ENCODE results near the gene SERPINA5.

The SERPINA5 gene

GRCh38 chr14:94615823-94616570 is 34.8 kb downstream of the SERPINA5 start:
- no peak overlapping the region for H2AK5ac ChIP-seq (ENCODE audit: low read length)
- H3K4me2 ChIP-seq (ENCODE audit: low read length), result no peak overlapping the region
- no peaks in the 10 kb centered on the region for H3K4me1 ChIP-seq (ENCODE audit: control insufficient read depth, low read depth, low read length)
- no peak overlapping the region for H3K27ac ChIP-seq (ENCODE audit: low read depth, low read length)
- no peak overlapping the region for H2BK5ac ChIP-seq (ENCODE audit: low read length)
- H3K79me1 ChIP-seq (ENCODE audit: low read length), result no peaks in the 10 kb centered on the region
- no peak overlapping the region for H3K4ac ChIP-seq (ENCODE audit: low read depth, low read length)
- H3K23ac ChIP-seq (ENCODE audit: low read length), result no peak overlapping the region
- no peak overlapping the region for H3K56ac ChIP-seq (ENCODE audit: low read length)
- H3K79me2 ChIP-seq (ENCODE audit: control insufficient read depth, insufficient read depth, low read length), result no peaks in the 10 kb centered on the region
- no peak overlapping the region for H2BK15ac ChIP-seq (replicated peaks; ENCODE audit: low read depth)
- H3K4me3 ChIP-seq (ENCODE audit: low read length), result no peak overlapping the region
- H2BK120ac ChIP-seq (ENCODE audit: low read depth, low read length), result no peak overlapping the region
- WGBS (ENCODE audit: extremely low coverage, insufficient coverage, low lambda C conversion rate), result no CpG with 5 or more reads among the region's 8 CpGs
- H4K8ac ChIP-seq (ENCODE audit: low read depth, low read length), result no peak overlapping the region
- DNase-seq, result no peak
- no peak overlapping the region for H4K5ac ChIP-seq (ENCODE audit: low read length)
- H3K9ac ChIP-seq (ENCODE audit: low read length), result no peak overlapping the region
- H3K36me3 ChIP-seq (ENCODE audit: control insufficient read depth, insufficient read depth, low read length), result no peaks in the 10 kb centered on the region
- H3K27me3 ChIP-seq (ENCODE audit: insufficient read depth, low read length, poor library complexity), result no peaks in the 10 kb centered on the region
- H3K18ac ChIP-seq (ENCODE audit: low read length), result no peak overlapping the region

GRCh38 chr14:94617366-94617941 is 36.2 kb downstream of the SERPINA5 start:
- Histone ChIP-seq H3K4me1 (ENCODE audit: control insufficient read depth, low read depth, low read length) (no peaks in the 10 kb centered on the region), H2BK5ac (ENCODE audit: low read length) (no peak overlapping the region), H3K9ac (ENCODE audit: low read length) (no peak overlapping the region), H3K56ac (ENCODE audit: low read length) (no peak overlapping the region), H3K4me2 (ENCODE audit: low read length) (no peak overlapping the region), H3K4ac (ENCODE audit: low read depth, low read length) (no peak overlapping the region), H3K79me1 (ENCODE audit: low read length) (no peaks in the 10 kb centered on the region), H4K5ac (ENCODE audit: low read length) (no peak overlapping the region), H2BK15ac (replicated peaks; ENCODE audit: low read depth) (no peak overlapping the region), H3K79me2 (ENCODE audit: control insufficient read depth, insufficient read depth, low read length) (no peaks in the 10 kb centered on the region), H4K8ac (ENCODE audit: low read depth, low read length) (no peak overlapping the region), H3K27ac (ENCODE audit: low read depth, low read length) (no peak overlapping the region), H2AK5ac (ENCODE audit: low read length) (no peak overlapping the region), H3K27me3 (ENCODE audit: insufficient read depth, low read length, poor library complexity) (no peaks in the 10 kb centered on the region), H3K4me3 (ENCODE audit: low read length) (no peak overlapping the region), H3K23ac (ENCODE audit: low read length) (no peak overlapping the region), H2BK120ac (ENCODE audit: low read depth, low read length) (no peak overlapping the region), H3K36me3 (ENCODE audit: control insufficient read depth, insufficient read depth, low read length) (no peaks in the 10 kb centered on the region), H3K18ac (ENCODE audit: low read length) (no peak overlapping the region)
- no peak for DNase-seq
- no CpG with 5 or more reads among the region's 5 CpGs for WGBS (ENCODE audit: extremely low coverage, insufficient coverage, low lambda C conversion rate)

GRCh38 chr14:94617988-94618822 is 37.0 kb downstream of the SERPINA5 start:
- no peak overlapping the region for H2AK5ac ChIP-seq (ENCODE audit: low read length)
- no peak overlapping the region for H4K8ac ChIP-seq (ENCODE audit: low read depth, low read length)
- no peaks in the 10 kb centered on the region for H3K79me2 ChIP-seq (ENCODE audit: control insufficient read depth, insufficient read depth, low read length)
- no CpG with 5 or more reads among the region's 3 CpGs for WGBS (ENCODE audit: extremely low coverage, insufficient coverage, low lambda C conversion rate)
- H4K5ac ChIP-seq (ENCODE audit: low read length), result no peak overlapping the region
- H3K4ac ChIP-seq (ENCODE audit: low read depth, low read length), result no peak overlapping the region
- H2BK5ac ChIP-seq (ENCODE audit: low read length), result no peak overlapping the region
- H2BK120ac ChIP-seq (ENCODE audit: low read depth, low read length), result no peak overlapping the region
- DNase-seq, result no peak
- no peak overlapping the region for H2BK15ac ChIP-seq (replicated peaks; ENCODE audit: low read depth)
- no peak overlapping the region for H3K9ac ChIP-seq (ENCODE audit: low read length)
- no peaks in the 10 kb centered on the region for H3K36me3 ChIP-seq (ENCODE audit: control insufficient read depth, insufficient read depth, low read length)
- no peaks in the 10 kb centered on the region for H3K79me1 ChIP-seq (ENCODE audit: low read length)
- no peak overlapping the region for H3K23ac ChIP-seq (ENCODE audit: low read length)
- no peak overlapping the region for H3K56ac ChIP-seq (ENCODE audit: low read length)
- H3K27ac ChIP-seq (ENCODE audit: low read depth, low read length), result no peak overlapping the region
- H3K27me3 ChIP-seq (ENCODE audit: insufficient read depth, low read length, poor library complexity), result no peaks in the 10 kb centered on the region
- no peak overlapping the region for H3K4me2 ChIP-seq (ENCODE audit: low read length)
- no peak overlapping the region for H3K4me3 ChIP-seq (ENCODE audit: low read length)
- H3K4me1 ChIP-seq (ENCODE audit: control insufficient read depth, low read depth, low read length), result no peaks in the 10 kb centered on the region
- no peak overlapping the region for H3K18ac ChIP-seq (ENCODE audit: low read length)

- WGBS (ENCODE audit: extremely low coverage, insufficient coverage, low lambda C conversion rate), result no CpG with 5 or more reads among the region's 6 CpGs
- no peak overlapping the region for H2BK120ac ChIP-seq (ENCODE audit: low read depth, low read length)
These were observed 38.1 kb downstream of the SERPINA5 start for GRCh38 chr14:94619297-94619696.

GRCh38 chr14:94620597-94620996 is 39.4 kb downstream of the SERPINA5 start:
- Histone ChIP-seq H3K23ac (ENCODE audit: low read length) (no peak overlapping the region), H4K5ac (ENCODE audit: low read length) (no peak overlapping the region), H3K27me3 (ENCODE audit: insufficient read depth, low read length, poor library complexity) (no peaks in the 10 kb centered on the region), H3K27ac (ENCODE audit: low read depth, low read length) (no peak overlapping the region), H2BK15ac (replicated peaks; ENCODE audit: low read depth) (no peak overlapping the region), H2AK5ac (ENCODE audit: low read length) (no peak overlapping the region), H4K8ac (ENCODE audit: low read depth, low read length) (no peak overlapping the region), H3K56ac (ENCODE audit: low read length) (no peak overlapping the region), H3K4me3 (ENCODE audit: low read length) (no peak overlapping the region), H3K4ac (ENCODE audit: low read depth, low read length) (no peak overlapping the region), H3K79me2 (ENCODE audit: control insufficient read depth, insufficient read depth, low read length) (no peaks in the 10 kb centered on the region), H2BK120ac (ENCODE audit: low read depth, low read length) (no peak overlapping the region), H3K79me1 (ENCODE audit: low read length) (no peaks in the 10 kb centered on the region), H2BK5ac (ENCODE audit: low read length) (no peak overlapping the region), H3K4me2 (ENCODE audit: low read length) (no peak overlapping the region), H3K9ac (ENCODE audit: low read length) (no peak overlapping the region), H3K4me1 (ENCODE audit: control insufficient read depth, low read depth, low read length) (no peaks in the 10 kb centered on the region), H3K18ac (ENCODE audit: low read length) (no peak overlapping the region), H3K36me3 (ENCODE audit: control insufficient read depth, insufficient read depth, low read length) (no peaks in the 10 kb centered on the region)
- no peak for DNase-seq
- no CpG with 5 or more reads among the region's 6 CpGs for WGBS (ENCODE audit: extremely low coverage, insufficient coverage, low lambda C conversion rate)

More at GRCh38 chr14:94619297-94619696, 38.1 kb downstream of the SERPINA5 start:
- Histone ChIP-seq H3K79me2 (ENCODE audit: control insufficient read depth, insufficient read depth, low read length) (no peaks in the 10 kb centered on the region), H3K4ac (ENCODE audit: low read depth, low read length) (no peak overlapping the region), H2BK5ac (ENCODE audit: low read length) (no peak overlapping the region), H2BK15ac (replicated peaks; ENCODE audit: low read depth) (no peak overlapping the region), H3K79me1 (ENCODE audit: low read length) (no peaks in the 10 kb centered on the region), H3K56ac (ENCODE audit: low read length) (no peak overlapping the region), H3K9ac (ENCODE audit: low read length) (no peak overlapping the region), H3K27me3 (ENCODE audit: insufficient read depth, low read length, poor library complexity) (no peaks in the 10 kb centered on the region), H4K5ac (ENCODE audit: low read length) (no peak overlapping the region), H3K36me3 (ENCODE audit: control insufficient read depth, insufficient read depth, low read length) (no peaks in the 10 kb centered on the region), H3K23ac (ENCODE audit: low read length) (no peak overlapping the region), H3K27ac (ENCODE audit: low read depth, low read length) (no peak overlapping the region), H3K18ac (ENCODE audit: low read length) (no peak overlapping the region), H4K8ac (ENCODE audit: low read depth, low read length) (no peak overlapping the region), H3K4me2 (ENCODE audit: low read length) (no peak overlapping the region), H2AK5ac (ENCODE audit: low read length) (no peak overlapping the region), H3K4me1 (ENCODE audit: control insufficient read depth, low read depth, low read length) (no peaks in the 10 kb centered on the region), H3K4me3 (ENCODE audit: low read length) (no peak overlapping the region)
- DNase-seq, result no peak

All from mesendoderm (in vitro differentiated cells).